Colon (tissue), 2 donors: ENCODE measurements around the gene DYRK1B.
A peak's percentile ranks its signal among the peaks of the same experiment; 100 is the strongest.

Experiments used
- FAIRE-seq: peaks from 2 replicates; lab custom pipeline; 2012; peaks lifted over from hg19 to GRCh38; lab: Jason Lieb, UNC
- donor health status: control.
- donor health status: control.

The DYRK1B gene

GRCh38 chr19:39852882-39853281, 18.9 kb upstream of the DYRK1B start:
- FAIRE-seq = no peak

- no peak for FAIRE-seq
Measured at GRCh38 chr19:39850892-39851291, 16.9 kb upstream of the DYRK1B start.

DNA sequence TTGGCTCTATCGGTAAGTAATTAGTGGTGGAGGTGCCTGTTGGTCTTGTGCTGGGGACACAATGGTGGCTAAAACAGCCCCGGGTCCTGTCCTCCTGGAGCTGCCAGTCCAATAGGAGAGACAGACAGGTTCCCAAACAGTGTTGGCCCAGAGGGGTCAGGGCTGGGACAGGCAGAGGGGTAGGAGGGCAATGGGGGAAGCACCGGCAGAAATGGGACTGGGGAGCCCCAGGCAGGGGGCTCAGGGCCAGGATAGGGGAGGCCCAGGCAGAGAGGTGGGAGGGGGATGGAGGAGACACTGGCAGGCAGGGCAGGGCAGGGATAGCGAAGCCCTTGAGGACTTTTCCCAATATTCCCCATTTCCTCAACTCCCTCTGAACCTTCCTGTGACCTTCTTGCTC, 14.4 kb upstream of the DYRK1B start:
- no peak for FAIRE-seq

DNA sequence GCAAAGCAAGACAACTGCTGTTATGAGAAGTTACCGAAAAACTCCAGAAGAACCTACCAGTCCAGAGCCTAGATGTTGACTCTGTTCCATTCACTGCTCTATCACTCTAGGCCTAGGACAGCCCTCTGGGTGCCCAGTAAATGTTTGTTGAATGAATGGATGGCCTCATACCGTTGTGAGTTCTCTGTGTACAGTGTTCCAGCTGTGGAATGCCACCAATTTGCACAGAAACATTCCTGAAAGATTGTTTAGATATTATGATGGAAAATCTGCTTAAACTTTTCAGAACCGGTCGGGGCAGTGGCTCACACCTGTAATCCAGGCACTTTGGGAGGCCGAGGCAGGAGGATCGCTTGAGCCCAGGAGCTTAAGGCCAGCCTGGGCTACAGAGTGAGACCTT, 13.6 kb upstream of the DYRK1B start:
- no peak for FAIRE-seq

DNA sequence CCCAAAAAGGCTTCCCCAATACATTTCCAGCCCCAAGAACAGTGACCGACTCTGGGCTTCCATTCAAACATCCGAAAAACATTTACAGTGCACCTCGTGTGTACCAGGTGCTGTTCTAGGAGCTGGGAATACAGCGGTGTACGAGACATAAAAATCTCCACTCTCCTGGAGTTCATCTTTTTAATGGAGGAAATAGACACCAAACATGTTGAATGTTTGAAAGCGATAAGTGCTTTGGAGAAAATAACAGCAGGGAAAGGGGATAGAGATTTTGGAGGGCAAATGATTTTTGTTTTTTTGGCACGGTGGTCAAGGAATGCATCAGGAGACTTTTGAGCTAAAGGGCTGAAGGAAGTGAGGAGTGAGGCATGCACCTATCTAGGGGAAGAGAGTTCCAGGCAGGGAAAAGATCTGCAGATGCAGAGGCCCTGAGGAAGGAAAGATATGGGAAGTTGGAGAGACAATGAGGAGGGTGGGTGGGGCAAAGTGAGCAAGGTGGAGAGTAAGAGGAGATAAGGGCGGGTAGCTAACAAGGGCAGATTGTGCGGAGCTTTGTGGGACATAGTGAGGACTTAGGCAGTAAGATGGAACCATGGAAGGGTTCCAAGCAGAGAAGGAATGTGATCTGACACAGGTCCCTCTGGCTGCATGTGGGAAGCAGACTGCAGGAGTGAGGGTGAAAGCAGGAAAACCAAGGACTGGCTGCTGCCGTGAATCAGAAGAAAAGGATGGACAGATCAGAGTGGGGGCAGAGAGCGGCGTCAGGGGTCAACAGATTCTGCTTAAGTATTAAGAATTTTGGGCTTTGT, 12.9 kb upstream of the DYRK1B start:
- FAIRE-seq = no peak

- FAIRE-seq = no peak
Measured at GRCh38 chr19:39845933-39846677, 12.1 kb upstream of the DYRK1B start, which contains the start of gene FBL. TSS of gene FBL (minus strand) at chr19:39846379. CDS start at chr19:39846300, 79 bp downstream.

DNA sequence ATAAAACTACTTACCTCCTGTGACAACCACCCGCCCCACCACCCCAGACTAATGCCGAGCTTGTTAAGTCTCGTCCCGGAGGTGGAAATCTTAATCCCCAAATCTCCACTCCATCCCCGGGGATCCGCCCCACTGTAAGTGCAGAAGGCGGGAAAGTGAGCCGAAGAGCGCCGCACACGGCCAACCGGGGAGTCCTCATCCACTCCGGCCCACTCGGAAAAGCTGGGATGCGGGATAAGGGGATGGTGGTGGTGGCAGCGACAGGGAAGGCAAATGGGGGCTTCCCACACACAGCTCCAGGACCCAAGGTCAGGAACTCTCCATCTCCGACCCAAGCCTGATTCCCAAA, 11.6 kb upstream of the DYRK1B start:
- no peak for FAIRE-seq

GRCh38 chr19:39845172-39845571, 11.2 kb upstream of the DYRK1B start:
- FAIRE-seq = no peak

GRCh38 chr19:39843919-39844793, 10.2 kb upstream of the DYRK1B start:
- FAIRE-seq = peak; percentile 71

DNA sequence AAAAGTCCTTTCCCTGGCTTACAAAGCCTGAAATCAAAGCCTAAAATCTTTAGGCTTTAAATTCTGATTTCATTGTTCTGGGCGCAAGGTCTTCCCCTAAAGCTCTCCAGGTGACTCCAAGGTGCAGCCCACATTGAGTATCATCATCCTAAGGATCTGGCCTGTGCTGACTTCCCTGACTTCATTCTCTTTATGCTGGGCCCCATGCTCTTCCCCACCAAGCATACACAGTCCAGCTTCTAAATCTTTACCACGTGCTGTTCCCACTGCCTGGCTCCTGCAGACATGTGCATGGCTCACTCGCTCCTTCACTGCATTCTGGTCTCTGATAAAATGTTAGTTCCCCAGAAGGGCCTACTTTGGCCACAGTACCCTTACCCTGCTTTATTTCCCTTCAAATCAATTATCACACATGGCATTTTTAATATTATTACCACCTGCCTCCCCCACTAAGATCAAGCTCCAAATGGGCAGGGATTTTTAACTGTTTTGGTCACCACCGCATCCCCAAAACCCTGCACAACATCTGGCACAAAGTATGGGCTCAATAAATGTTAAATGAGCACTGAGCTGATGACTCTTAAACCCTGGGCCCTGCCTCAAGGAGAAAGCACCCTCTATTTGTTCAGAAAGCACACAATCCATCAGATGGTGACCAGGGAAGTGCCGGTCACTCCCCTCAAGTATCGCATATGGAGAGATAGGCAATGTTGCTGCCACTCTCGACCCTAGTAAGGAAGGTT, 8.9 kb upstream of the DYRK1B start:
- FAIRE-seq = no peak

DNA sequence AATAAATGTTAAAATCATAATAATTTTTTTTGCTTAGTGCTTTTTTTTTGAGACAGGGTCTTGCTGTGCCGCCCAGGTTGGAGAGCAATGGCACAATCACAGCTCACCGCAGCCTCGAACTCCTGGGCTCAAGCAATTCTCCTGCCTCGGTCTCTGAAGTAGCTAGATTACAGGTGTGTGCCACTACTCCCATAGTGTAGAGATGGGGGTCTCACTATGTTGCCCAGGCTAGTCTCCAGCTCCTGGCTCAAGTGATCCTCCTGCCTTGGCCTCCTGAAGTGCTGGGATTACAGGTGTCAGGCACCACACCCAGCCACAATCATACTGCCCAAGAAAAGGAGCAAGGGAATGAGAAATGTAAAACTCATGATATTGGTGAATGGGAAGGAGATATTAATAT, 7.1 kb upstream of the DYRK1B start:
- no peak for FAIRE-seq

- no peak for FAIRE-seq
Measured at GRCh38 chr19:39840492-39840891, 6.5 kb upstream of the DYRK1B start.

DNA sequence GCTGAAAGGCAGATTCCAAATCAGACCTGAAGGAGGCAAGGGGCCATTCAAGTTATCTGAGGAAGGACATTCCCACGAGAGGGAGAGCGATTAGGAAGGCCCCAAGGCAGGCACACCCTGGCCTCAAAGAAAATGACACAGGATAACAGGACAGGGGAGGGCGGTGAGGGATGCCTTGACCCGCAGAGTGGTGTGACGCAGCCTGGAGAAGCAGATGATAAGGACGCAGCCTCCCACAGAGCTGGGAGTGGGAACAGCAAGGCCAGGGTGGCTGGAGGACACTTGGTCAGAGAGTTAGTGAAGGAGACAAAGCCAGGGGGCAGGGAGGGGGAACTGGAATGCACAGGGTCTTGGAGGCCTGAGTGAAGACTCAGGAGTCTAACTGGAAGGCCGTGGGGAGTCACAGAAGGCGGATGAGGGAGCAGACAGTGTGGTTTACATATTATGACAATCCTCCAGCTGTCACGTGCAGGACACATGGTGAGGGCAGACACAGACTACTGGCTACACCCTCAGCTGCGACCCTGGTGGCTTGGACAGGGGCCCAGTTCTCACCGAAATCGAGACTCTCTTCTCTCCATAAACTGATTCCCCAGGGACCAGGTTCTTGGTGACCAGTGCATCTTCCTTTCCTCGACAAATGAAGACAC, 5.8 kb upstream of the DYRK1B start:
- no peak for FAIRE-seq

DNA sequence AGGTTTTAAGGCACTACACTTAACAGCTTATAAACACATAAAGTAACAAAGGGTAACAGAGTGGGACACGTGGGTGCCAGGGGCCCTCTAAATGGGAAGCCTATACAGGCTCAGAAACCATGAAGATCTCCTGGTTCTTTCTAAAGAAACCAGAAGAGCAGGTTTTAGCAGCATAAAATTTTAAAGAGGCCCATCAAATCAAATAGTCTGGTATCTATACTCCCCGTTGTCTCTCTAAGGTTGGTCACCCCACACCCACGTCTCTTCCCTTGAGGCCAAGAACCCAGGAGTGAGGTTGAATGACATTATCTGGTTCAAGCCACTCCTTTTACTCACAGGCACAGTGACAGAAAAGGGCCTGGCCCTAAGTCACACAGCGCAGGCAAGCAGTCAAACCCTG, 4.6 kb upstream of the DYRK1B start:
- FAIRE-seq = no peak

GRCh38 chr19:39837978-39838377, 4.0 kb upstream of the DYRK1B start:
- FAIRE-seq = no peak

GRCh38 chr19:39834287-39834841, 402 bp upstream of the DYRK1B start:
- FAIRE-seq = no peak

- no peak for FAIRE-seq
Measured at GRCh38 chr19:39833160-39833463, 850 bp downstream of the DYRK1B start.

- no peak for FAIRE-seq
Measured at GRCh38 chr19:39832341-39833083, 1.4 kb downstream of the DYRK1B start.

DNA sequence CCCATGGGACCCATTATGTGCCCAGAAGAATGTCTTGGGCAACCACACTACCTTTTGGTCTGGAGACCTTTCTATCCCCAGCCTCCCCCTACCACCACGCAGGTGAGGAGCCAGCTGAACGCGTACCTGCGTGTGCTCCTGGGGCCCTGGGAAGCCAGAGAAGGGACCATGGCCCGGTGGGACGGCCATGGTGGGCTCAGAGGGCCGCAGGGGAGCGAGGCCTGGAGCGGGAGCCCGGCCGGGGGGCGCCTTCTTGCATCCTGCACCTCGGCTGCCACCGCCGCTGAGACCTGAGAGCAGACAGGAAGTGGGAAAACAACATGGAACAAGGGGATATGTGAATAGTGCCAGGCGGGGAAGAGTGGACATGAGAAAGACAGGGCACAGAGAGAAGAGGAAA, 2.3 kb downstream of the DYRK1B start:
- FAIRE-seq = no peak

DNA sequence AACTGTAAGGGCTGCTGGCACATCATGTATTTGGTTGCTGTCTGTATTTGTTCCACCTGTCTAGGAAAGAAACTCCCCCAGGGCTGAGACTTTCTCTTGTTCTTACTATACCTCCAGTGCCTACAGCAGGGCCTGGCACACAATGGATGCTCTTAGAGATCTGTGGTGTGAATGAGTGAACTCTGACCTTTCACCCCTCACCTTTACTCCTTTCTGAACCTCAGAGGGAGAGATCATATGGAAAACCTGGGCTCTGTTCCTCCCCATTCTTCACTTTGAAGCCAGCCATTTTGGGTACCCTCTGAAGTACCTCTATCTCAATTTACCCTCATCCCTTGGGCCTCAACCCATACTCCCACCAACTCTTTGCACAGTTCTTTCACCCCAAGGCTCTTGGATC, 3.1 kb downstream of the DYRK1B start:
- FAIRE-seq = no peak

- FAIRE-seq = no peak
Measured at GRCh38 chr19:39830406-39830805, 3.6 kb downstream of the DYRK1B start.
